GM18526 (cell line): ENCODE measurements around the gene ABTB2.

Experiments
- POLR2A ChIP-seq: IDR thresholded peaks from 3 replicates; pipeline ENCODE4 v1.6.1; 2011; ENCODE audit not compliant: insufficient read length; ENCODE audit errors: extremely low read depth

Gene ABTB2

DNA sequence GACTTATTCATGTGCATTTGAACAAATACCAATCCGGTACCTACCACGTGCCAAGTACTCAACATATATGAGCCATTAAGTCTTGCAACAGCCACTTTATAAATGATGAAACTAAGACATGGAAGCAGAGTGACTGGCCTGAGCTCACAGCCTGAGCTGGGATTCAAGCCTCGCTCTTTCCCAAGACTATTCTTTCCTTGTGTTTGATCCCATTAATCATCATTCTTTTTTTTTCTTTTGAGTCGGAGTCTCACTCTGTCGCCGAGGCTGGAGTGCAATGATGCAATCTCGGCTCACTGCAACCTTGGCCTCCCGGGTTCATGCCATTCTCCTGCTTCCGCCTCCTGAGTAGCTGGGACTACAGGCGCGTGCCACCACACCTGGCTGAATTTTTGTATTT lies 119.3 kb downstream of the ABTB2 start:
- TF ChIP-seq POLR2A: no peak

DNA sequence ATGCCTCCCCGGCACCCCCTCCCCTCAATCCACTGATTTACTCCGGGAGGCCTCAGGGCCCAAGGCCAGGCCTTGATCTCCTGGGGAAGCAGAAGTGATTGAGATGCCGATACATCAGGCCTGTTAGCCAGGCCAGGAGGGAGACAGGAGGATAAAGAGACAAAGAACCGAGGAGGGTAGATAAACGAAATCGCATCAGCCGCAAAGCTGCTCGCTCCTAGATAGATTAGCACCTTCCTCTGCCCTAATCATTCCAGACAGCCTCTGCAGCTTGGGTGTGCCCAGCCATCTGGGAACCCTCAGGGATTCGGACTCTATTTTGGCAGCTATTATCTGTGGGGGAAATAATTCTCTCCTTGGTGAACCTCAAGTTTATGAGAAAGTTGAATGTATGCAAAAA lies 121.2 kb downstream of the ABTB2 start:
- no peak for TF ChIP-seq POLR2A

DNA sequence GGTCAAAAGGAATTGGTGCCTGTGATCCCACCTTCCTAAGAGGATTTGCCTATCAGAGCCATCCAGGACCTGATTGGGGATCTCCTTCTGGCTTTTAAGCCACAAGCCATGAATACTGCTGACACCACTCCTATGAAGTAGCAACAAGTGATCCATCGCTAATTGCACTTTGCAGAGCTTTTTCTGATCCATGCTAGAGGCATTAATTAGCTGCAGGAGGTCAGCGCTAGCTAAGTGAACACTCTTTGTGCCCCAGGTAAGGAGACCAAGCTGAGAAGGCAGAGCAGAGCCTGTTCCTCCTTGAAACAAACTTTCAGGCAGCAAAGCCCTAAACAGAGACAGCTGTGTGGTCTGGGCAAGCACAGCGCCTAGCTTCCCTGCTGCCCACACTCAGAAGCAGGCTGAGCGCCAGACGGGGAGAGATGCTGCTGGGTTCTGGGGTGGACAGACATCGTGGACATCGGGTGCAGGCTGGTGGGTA lies 122.2 kb downstream of the ABTB2 start:
- TF ChIP-seq POLR2A: no peak

DNA sequence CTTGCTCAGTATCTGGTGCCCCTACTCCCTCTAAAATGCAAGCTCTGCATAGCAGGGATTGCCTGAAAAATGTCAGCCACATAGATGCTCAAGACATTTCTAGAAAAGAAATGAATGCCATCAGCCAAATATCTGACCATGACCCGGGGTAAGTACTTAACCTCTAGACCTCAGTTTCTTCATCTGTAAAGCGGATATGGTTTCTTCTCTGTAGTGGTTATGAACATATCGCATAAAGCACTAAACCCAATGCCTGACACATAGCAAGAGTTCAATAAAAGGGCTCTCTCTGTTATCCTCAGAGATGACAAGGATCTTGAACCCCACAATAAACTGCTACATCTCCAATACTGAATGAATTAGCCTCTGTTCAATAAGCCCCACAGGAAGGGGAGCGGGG lies 122.6 kb downstream of the ABTB2 start:
- TF ChIP-seq POLR2A: no peak

DNA sequence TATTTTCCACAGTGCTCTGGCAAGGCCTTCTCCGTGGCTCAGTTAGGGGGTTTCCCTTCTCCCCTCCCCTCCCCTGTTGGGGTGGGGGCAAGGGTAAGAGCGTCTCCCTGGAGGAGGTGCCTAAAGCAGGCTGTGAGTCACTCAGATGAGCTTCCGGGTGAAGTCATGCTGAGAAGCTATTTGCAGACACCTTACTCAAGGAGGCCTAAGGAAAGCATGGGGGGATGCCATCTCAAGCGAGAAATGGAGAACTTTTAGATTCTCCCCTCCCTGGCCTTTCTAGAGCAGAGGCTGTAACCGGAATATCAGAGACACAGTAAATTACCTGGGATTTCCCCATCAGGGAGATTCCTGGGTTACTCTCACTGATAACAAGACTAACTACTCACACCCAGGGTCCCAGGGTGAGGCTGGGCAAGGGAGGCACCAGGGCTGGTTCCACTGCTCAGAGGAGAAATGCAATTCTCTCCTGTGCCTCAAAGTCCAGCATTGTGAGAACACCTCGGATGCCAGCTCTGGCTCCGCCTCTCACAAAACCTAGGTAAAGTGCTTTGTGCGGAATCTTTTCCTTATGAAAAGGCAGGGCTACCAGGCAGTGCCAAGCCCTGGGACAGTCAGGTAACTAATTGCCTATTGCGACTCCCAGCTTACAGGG lies 123.6 kb downstream of the ABTB2 start:
- TF ChIP-seq POLR2A: no peak

DNA sequence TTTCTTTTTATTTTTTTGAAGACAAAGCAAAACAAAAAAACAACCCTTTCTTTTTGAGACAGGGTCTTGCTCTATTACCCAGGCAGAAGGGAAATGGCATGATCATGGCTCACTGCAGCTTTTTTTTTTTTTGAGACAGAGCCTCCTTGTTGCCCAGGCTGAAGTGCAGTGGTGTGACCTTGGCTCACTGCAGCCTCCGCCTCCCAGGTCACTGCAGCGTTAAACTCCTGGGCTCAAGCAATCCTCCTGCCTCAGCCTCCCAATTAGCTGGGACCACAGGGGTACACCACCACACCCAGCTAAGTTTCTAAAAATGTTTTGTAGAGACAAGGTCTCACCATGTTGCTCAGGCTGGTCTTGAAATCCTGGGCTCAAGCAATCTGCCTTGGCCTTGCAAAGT lies 124.6 kb downstream of the ABTB2 start:
- no peak for TF ChIP-seq POLR2A

DNA sequence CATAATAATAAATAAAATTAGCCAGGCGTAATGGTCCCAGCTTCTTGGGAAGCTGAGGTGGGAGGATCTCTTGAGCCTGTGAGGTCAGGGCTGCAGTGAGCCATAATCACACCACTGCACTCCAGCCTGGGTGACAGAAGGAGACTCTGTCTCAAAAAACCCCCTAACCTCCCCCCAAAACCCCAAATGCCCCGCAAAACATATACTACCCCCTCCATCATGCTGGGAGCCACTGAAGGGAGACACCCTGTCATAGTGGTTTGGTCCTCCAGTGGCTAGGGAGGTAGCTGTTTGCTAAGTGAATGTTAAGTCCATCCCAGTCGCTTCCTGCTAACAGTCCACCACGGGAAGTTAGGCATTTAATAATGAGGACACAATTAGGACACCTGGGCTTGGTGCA lies 125.0 kb downstream of the ABTB2 start:
- TF ChIP-seq POLR2A: no peak

DNA sequence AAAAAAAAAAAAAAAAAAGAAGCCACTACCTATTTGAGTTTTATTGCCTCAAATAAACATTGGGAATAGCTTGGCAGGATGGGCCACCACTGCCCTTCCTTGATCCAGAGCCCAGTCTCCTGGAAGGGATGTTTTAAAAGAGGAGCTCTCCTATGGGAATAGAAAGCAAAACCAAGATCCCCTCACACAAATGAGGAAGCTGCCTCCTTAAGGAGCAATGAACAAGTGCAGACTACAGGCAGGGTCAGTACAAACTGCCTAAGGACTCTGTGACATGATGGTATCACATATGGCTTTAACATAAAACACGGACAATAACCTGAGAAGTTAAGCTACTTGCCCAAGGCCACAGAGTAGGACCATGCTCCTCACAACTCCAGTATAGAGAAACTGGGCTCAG lies 131.6 kb downstream of the ABTB2 start:
- TF ChIP-seq POLR2A: no peak

DNA sequence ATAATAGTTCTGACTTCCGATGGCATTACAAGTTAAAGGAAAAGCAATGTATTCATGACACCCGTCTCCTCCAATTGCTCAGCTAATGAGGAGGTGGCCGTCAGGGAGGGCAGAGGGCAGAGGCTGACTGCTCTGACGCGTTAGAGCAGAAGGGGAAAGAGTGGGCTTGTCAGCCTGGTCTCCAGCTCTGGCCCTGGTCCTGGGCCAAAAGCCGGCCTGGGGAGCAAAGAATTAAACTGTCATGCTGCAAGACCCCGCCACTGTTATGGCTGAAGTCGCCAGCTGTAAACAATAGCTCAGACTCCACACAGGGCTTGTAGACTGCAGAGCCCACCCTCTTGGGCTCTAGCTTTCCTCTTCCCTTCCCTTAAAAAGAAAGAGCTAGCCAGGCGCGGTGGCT lies 132.7 kb downstream of the ABTB2 start:
- no peak for TF ChIP-seq POLR2A

DNA sequence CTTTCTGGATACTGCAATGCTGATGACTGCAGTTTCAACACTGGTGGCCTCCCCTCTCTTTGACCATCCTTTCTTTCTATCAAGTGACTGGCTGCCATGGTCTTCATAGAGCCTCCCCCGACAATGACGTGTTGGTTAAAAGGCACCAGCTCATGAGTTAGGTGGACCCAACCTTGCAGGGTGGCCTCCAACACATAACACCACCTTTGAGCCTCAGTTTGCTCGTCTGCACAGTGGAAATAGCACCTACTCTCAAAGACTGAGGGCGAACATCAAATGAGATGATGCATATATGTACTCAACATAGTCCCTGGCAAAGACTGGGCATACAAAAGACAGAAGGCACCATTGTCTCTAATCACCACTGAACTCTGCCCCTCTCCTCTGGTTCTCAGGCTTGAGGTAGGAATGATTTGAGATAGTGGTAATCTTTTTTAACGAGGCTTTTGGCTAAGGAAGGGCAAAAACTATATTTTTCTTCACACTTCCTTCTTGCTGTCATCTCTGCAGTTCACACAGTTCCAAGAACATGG lies 133.3 kb downstream of the ABTB2 start:
- no peak for TF ChIP-seq POLR2A

DNA sequence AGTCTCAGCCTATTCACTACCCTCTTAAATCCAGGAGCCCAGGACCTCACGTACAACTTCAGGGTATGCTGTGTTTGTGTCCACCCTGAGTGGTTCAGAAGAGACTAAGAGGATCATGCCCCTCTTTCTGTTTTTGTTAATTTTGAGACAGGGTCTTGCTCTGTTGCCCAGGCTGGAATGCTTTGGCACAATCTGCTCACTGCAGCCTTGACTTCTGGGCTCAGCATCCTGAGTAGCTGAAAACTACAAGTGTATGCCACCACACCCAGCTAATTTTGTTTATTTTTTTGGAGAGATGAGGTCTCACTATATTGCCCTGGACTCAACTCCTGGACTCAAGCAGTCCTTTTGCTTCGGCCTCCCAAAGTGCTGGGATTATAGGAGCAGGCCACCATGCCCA lies 133.9 kb downstream of the ABTB2 start:
- no peak for TF ChIP-seq POLR2A

DNA sequence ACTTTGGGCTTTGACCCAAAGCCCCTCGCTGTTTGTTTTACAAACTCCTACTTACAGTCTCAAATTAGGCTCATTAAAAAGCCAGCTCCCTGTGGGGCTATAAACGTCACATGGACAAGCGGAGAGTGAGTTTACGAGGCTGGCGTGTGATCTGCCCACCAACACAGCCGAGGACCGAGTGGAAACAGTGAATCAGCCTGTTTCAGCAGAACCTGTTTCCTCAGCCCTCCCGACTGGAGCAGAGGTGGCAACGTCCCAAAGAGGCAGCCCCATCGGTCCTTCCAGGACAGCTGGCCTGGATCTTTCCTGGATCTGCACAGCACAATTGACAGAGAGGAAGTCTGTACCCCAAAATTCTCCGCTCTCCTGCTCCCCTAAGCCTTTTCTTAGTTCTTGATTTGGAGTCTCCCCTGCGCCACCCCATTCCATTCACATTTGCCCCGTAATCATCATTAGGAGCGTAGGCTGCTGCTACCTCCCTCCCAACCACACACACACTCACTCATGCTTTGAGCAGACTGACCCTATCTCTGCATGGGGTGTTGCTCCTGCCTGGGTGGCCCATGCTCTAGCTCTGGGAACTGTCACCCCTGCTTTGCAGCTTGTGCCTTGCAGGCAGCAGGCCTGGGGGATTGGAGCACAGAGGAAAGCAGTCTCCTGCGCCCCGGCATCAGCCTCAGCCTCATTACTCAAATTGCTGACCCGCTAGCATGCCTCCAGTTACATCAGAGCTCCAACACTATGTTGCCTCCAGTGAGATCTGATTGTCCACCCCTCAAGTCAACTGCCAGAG lies 134.6 kb downstream of the ABTB2 start:
- no peak for TF ChIP-seq POLR2A

DNA sequence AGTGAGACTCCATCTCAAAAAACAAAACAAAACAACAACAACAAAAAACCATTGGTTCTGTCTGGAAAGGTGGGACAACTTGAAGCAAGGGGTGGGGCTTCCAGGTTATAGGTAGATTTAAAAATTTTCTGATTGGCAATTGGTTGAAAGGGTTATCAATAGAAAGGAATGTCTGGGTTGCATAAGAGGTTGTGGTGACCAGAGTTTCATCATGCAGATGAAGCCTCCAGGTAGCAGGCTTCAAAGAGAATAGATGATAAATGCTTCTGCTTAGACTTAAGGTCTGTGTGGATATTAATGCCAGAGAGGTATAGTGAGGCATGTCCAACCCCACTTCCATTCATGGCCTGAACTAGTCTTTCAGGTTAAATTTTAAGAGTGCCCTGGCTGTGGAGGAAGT lies 135.8 kb downstream of the ABTB2 start:
- TF ChIP-seq POLR2A: no peak

DNA sequence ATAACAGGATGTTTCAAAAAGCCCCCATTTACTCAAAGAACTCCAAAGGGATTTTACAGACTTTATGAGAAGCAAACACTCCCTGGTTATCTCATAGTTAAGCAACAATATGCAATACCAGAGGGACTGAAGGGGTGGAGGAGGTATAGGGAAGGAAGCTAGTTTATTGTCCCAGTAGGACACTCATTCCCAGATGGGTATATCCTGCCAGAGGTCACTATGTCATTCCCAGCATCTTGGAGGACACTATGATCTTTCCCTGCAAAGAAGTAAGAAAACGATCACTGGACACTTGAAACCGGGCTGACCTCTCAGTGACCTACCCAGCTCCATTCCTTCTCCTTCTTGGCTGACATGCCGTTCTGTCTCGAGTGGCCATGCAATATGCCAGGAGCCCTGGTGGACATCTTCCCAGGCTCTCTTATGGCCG lies 137.9 kb downstream of the ABTB2 start:
- TF ChIP-seq POLR2A: no peak

DNA sequence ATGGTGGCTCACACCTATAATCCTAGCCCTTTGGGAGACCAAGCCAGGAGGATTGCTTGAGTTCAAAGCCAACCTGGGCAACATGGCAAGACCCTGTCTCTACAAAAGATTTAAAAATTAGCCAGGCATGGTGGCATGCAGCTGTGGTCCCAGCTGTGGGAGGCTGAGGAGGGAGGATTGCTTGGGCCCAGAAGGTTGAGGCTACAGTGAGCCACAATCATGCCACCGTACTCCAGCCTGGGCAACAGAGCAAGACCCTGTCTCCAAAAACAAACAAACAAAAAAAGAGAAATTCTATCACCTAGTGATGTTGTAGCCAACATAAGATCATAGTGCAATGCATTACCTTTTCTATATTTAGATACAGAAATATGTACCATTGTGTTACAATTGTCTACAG lies 138.5 kb downstream of the ABTB2 start:
- no peak for TF ChIP-seq POLR2A

DNA sequence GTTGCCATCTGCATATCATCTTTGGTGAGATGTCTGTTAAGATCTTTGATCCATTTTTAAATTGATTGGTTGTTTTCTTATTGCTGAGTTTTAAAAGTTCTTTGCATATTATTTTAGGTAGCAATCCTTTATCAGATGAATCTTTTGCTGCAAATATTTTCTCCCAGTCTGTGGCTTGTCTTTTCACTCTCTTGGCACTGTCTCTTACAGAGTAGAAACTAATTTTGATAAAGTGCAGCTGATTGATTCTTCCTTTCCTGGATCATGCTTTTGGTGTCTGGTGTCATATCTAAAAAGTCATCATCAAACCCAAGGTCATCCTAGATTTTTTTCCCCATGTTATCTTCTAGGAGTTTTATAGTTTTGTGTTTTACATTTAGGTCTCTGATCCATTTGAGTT lies 139.7 kb downstream of the ABTB2 start:
- TF ChIP-seq POLR2A: no peak
